Esophagus squamous epithelium (tissue), 4 donors: ENCODE results near the gene CYP17A1.

Source experiments
- CTCF ChIP-seq, 6 experiments: fragments of 450-650 bp in 4 of 6; fragments of 200-600 bp in 2 of 6; sonication (generic) in 2 of 6; IDR thresholded peaks; one replicate each; pipeline ENCODE4 v1.5.1; 2016 to 2019; ENCODE audit warnings: antibody characterized with exemption in 6 of 6, mild to moderate bottlenecking in 4 of 6, moderate library complexity in 4 of 6
- POLR2A ChIP-seq, 4 donors: fragments of 450-650 bp; IDR thresholded peaks; one replicate each; pipeline ENCODE4 v1.6.1; 2017; ENCODE audit warnings: antibody characterized with exemption in 4 of 4, mild to moderate bottlenecking in 4 of 4, moderate library complexity in 3 of 4

DNA sequence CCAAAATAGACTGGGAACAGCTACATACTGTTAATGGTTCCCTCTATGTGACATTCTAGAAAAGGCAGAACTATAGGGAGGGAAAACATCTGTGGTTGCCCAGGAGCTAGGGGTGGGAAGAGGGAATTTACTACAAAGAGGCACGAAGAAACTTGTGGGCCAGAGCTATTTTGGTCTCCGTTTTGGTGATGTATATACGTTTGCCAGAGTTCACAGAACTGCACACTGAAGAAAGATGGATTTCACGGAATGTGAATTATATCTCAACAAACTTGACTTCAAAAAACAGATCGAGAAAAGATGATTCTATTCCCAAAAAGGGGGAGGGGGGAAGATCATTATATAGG lies 31.7 kb upstream of the CYP17A1 start:
- TF ChIP-seq CTCF (IDR thresholded peaks at IDR 0.05) (no peak), POLR2A (IDR thresholded peaks at IDR 0.05) (no peak)
